ENCODE results near the gene SLC41A3. TPM values are rescaled to one million over a fixed set of nuclear protein-coding genes. Genes with fewer than 3 reads are reported as not detected.

Gene SLC41A3
- total and polyA plus RNA-seq, 2 of the 8 experiments (the other 6 are each of a cell fraction or from before 2014, with no cell fraction given): 30.2 to 56.4 TPM

GRCh38 chr3:126021224-126021623 is 62.7 kb downstream of the SLC41A3 start:
- no peak for TF ChIP-seq BACH1 (IDR thresholded peaks at IDR 0.05; ENCODE audit: low read length)
- TF ChIP-seq, protein P1, sequence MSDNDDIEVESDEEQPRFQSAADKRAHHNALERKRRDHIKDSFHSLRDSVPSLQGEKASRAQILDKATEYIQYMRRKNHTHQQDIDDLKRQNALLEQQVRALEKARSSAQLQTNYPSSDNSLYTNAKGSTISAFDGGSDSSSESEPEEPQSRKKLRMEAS (IDR thresholded peaks at IDR 0.05): peak; percentile 44; the same call in 1 of the 2 replicates
- Histone ChIP-seq H3K4me1 (replicated peaks in 1 of 4; ENCODE audit: control insufficient read depth in 3 of 4, insufficient read depth in 4 of 4, low read length in 3 of 4) (peaks cover 0 to 14% (median 2%) of the 10 kb centered on the region in 4 experiments; a peak in 4 of 7 replicates), H3K4me3 (ENCODE audit: extremely low read depth in 1 of 4, insufficient read depth in 2 of 4, low read depth in 3 of 4, low read length in 4 of 4) (no peak overlapping the region; a peak in 1 of 8 replicates), H3K9me3 (ENCODE audit: insufficient read depth in 2 of 2, low read depth in 1 of 2, low read length in 1 of 2) (no peaks in the 10 kb centered on the region; a peak in 1 of 4 replicates), H3K27me3 (replicated peaks in 1 of 4; ENCODE audit: control insufficient read depth in 3 of 4, extremely low read depth in 1 of 4, insufficient read depth in 3 of 4, low read length in 3 of 4) (no peaks in the 10 kb centered on the region), H4K8ac (ENCODE audit: extremely low read depth, insufficient read depth, low read length) (no peak overlapping the region), H2BK15ac (ENCODE audit: low read length) (no peak overlapping the region; the same call in 1 of the 2 replicates), H2BK12ac (ENCODE audit: low read depth, low read length) (peak overlapping the region; percentile 12; the same call in 1 of the 2 replicates), H2AFZ (ENCODE audit: low read length) (no peak overlapping the region), H2BK5ac (ENCODE audit: low read depth, low read length) (peak overlapping the region; percentile 45; the same call in 1 of the 2 replicates), H3K14ac (ENCODE audit: insufficient read length) (no peak overlapping the region), H2BK120ac (replicated peaks; ENCODE audit: low read depth, low read length) (peak overlapping the region; percentile 86), H3K56ac (replicated peaks; ENCODE audit: insufficient read length, low read depth, low read length) (no peak overlapping the region), H3K79me2 (ENCODE audit: control insufficient read depth in 1 of 2, insufficient read depth in 2 of 2, low read length in 2 of 2) (no peaks in the 10 kb centered on the region), H3K79me1 (ENCODE audit: low read depth, low read length) (no peaks in the 10 kb centered on the region), H3K9ac (replicated peaks in 1 of 4; ENCODE audit: extremely low read depth in 1 of 4, low read depth in 3 of 4, low read length in 3 of 4) (no peak overlapping the region), H3K23ac (ENCODE audit: insufficient read length) (no peak overlapping the region), H2AK5ac (ENCODE audit: low read depth, low read length) (peak overlapping the region; percentile 26; the same call in 1 of the 2 replicates), H3K4me2 (ENCODE audit: insufficient read depth in 1 of 2, low read depth in 2 of 2, low read length in 2 of 2) (peak overlapping the region in 1 of 2 experiments; percentile 59; a peak in 2 of 4 replicates), H4K91ac (replicated peaks; ENCODE audit: insufficient read length, low read length) (no peak overlapping the region), H2BK20ac (ENCODE audit: low read length) (peak overlapping the region; percentile 66), H4K5ac (ENCODE audit: insufficient read length, low read depth, low read length) (no peak overlapping the region), H3K23me2 (ENCODE audit: low read depth, low read length) (no peaks in the 10 kb centered on the region), H3K4ac (replicated peaks; ENCODE audit: insufficient read length, low read depth, low read length) (no peak overlapping the region), H3K27ac (ENCODE audit: low read depth, low read length) (no peak overlapping the region), H4K20me1 (replicated peaks in 1 of 2; ENCODE audit: control insufficient read depth in 1 of 2, insufficient read depth in 2 of 2, low read length in 2 of 2) (no peaks in the 10 kb centered on the region), H3K18ac (ENCODE audit: extremely low read depth, low read length) (peak overlapping the region; percentile 34; the same call in 1 of the 2 replicates), H3K36me3 (ENCODE audit: control insufficient read depth in 2 of 4, insufficient read depth in 4 of 4, low read length in 3 of 4) (no peaks in the 10 kb centered on the region)
- POLR2A ChIA-PET (ENCODE audit: partially characterized antibody): interaction anchor here (1.1 to 1.5 kb wide), 2 partner anchors 17 to 31 kb away, joined by 3 to 5 read pairs; no protein-coding TSS in a partner anchor
- no peak for DNase-seq (ENCODE audit: low read depth in 1 of 2, low spot score in 2 of 2)
- no peak for FAIRE-seq
- WGBS, 2 experiments (ENCODE audit: extremely low coverage in 1 of 2, insufficient coverage in 1 of 2, insufficient read length in 1 of 2, insufficient replicate concordance in 2 of 2, low coverage in 1 of 2, low lambda C conversion rate in 2 of 2, missing lambda C conversion rate in 1 of 2): 75% methylated on average over 5 of the region's 5 CpGs; no CpG with 5 or more reads in 1 of the 2 experiments
- CTCF ChIA-PET (ENCODE audit: partially characterized antibody): interaction anchor here (1.1 kb wide), 1 partner anchor 17 kb away, joined by 3 read pairs; no protein-coding TSS in a partner anchor
